ENCODE data around the gene PRKG1.

The PRKG1 gene

GRCh38 chr10:51231754-51232153 lies 157.5 kb downstream of the PRKG1 start:
- no peak overlapping the region for H3K4me3 ChIP-seq (ENCODE audit: low read depth, low read length)
- no peak for TF ChIP-seq CTCF (IDR thresholded peaks at IDR 0.05; ENCODE audit: borderline replicate concordance, insufficient read depth, low read depth, low read length)

- no peak overlapping the region for H3K4me3 ChIP-seq (ENCODE audit: low read depth, low read length)
- TF ChIP-seq CTCF (IDR thresholded peaks at IDR 0.05; ENCODE audit: borderline replicate concordance, insufficient read depth, low read depth, low read length): no peak
These were observed 159.2 kb downstream of the PRKG1 start for GRCh38 chr10:51233337-51234100.

GRCh38 chr10:51235865-51236264 lies 161.6 kb downstream of the PRKG1 start:
- TF ChIP-seq CTCF (IDR thresholded peaks at IDR 0.05; ENCODE audit: borderline replicate concordance, insufficient read depth, low read depth, low read length): no peak
- no peak overlapping the region for H3K4me3 ChIP-seq (ENCODE audit: low read depth, low read length)

- H3K4me3 ChIP-seq (ENCODE audit: low read depth, low read length): no peak overlapping the region
- TF ChIP-seq CTCF (IDR thresholded peaks at IDR 0.05; ENCODE audit: borderline replicate concordance, insufficient read depth, low read depth, low read length): no peak
These were observed 164.7 kb downstream of the PRKG1 start for GRCh38 chr10:51239006-51239405.

- no peak overlapping the region for H3K4me3 ChIP-seq (ENCODE audit: low read depth, low read length)
- no peak for TF ChIP-seq CTCF (IDR thresholded peaks at IDR 0.05; ENCODE audit: borderline replicate concordance, insufficient read depth, low read depth, low read length)
These were observed 167.2 kb downstream of the PRKG1 start for GRCh38 chr10:51241461-51241860.

GRCh38 chr10:51242393-51242792 lies 168.1 kb downstream of the PRKG1 start:
- no peak for TF ChIP-seq CTCF (IDR thresholded peaks at IDR 0.05; ENCODE audit: borderline replicate concordance, insufficient read depth, low read depth, low read length)

GRCh38 chr10:51244309-51244708 lies 170.0 kb downstream of the PRKG1 start:
- TF ChIP-seq CTCF (IDR thresholded peaks at IDR 0.05; ENCODE audit: borderline replicate concordance, insufficient read depth, low read depth, low read length): no peak
- no peak overlapping the region for H3K4me3 ChIP-seq (ENCODE audit: low read depth, low read length)

More at GRCh38 chr10:51242393-51242792, 168.1 kb downstream of the PRKG1 start:
- H3K4me3 ChIP-seq (ENCODE audit: low read depth, low read length): no peak overlapping the region
